Right ventricle myocardium superior (tissue), 1 donor: ENCODE data around the gene TNP2. TPM values are rescaled to one million over a fixed set of nuclear protein-coding genes. Genes with fewer than 3 reads are reported as not detected.
"Not testable (repeated sequence)": the region's sequence is repeated elsewhere in the genome, so short reads cannot be mapped to it uniquely, and the experiment has no call there.

Experiments
- ATAC-seq: fragments of 200-7000 bp; cut with Tn5 transposase; one replicate; pipeline ENCODE4 v1.9.1; 2020; ENCODE audit warnings: mild to moderate bottlenecking; ENCODE audit not compliant: poor library complexity
- DNase-seq: peaks from one replicate; pipeline ENCODE4 v3.0.0-alpha.2; 2020
- intact Hi-C: fragments of 100-400 bp; cut with DNase I; formaldehyde crosslinking; loops from one replicate; pipeline ENCODE4 v1.11.2; 2022
- microRNA-seq: library from miRNA; unstranded; fragments of <30 nt; microRNA quantifications from one replicate; pipeline ENCODE4 v1.2.0, GENCODE V29; 2020
- total RNA-seq: library from RNA; stranded (reverse); fragmentation: NEBNext Ultra II Directional; extraction: Animal tissue kit (Norgen Biotek cat#: 25700); gene quantifications from one replicate; pipeline ENCODE4 v1.2.1, GENCODE V29; 2021
- donor health status: DM: no; HTN: yes; CAD: no; lungs with severe emphysema.

TNP2 gene
- total RNA-seq, 1 donor from 2014 or later = not detected

DNA sequence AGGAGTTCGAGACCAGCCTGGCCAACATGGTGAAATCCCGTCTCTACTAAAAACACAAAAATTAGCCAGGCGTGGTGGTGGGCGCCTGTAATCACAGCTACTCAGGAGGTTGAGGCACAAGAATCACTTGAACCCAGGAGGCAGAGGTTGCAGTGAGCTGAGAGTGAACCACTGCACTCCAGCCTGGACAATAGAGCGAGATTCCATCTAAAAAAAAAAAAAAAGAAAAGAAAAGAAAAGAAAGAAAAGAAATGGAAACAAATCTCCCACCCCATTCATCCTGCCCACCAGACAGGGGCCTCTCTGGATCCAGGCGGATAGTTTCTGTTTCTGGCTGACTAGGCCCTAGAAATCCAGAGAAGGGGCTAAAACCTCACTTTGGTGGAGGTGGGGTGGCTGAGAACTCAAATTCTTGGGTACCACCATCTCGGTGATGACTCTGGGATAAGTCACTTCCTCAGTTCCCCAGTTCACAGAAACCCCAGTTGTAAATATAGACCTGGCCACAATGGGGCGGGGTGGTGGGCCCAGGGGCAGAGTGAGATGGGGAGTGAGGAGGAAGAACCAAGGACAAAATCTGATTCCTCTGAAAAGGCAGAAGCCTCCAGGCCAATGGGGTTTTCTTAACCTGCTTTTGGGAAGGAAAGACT is 35.3 kb downstream of the TNP2 start:
- no peak for ATAC-seq
- intact Hi-C loops = no loop called here

GRCh38 chr16:11232852-11233726 is 36.0 kb downstream of the TNP2 start:
- peak; percentile 65 for DNase-seq
- intact Hi-C loops = no loop called here
- ATAC-seq = peak; percentile 61

More for the DNA sequence above, 35.3 kb downstream of the TNP2 start:
- no peak for DNase-seq

DNA sequence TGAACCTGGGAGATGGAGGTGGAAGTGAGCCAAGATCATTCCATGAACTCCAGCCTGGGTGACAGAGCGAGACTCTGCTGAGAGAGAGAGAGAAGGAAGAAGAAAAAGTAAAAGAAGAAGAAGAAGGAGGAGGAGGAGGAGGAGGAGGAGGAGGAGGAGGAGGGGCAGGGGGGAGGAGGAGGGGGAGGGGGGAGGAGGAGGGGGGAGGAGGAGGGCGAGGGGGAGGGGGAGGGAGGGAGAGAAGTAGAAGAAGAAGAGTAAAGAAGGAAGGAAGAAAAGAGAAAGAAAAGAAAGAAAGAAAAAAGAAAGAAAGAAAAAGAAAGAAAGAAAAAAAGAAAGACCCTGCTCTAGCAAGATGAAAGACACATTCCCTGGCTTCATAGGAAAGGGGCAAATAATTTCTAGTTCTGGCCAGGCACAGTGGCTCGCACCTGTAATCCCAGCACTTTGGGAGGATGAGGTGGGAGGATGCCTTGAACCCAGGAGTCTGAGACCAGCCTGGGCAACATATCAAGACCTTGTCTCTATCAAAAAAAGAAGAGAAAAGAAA is 36.7 kb downstream of the TNP2 start:
- DNase-seq = no peak
- intact Hi-C loops = no loop called here
- ATAC-seq = no peak

DNA sequence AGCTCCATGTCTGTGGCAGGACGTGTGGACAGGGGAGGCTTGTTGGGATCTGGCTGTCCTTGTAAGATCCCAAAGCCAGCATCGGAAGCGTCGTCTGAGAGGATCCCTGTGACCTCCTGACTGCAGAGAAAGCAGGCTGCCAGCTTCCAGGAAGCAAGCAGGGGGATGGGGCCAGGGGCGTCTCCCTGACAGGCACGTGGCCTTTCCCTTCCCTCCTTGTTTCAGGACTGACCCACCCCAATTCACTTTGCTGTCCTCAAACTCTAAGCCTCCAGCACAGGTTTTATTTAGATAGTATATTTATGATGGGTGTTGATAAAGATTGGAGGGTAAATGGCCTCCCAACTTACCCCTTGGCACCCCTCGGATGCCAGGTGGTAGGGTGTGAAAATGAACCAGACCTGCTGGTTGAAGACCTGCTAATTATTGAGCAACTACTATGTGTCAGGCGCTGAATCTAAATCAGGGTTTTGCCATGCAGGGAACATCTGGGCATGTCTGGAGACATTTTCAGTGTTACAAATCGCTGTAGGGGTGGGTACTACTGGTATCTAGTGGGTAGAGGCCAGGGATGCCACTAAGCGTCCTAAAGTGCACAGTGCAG is 37.7 kb downstream of the TNP2 start:
- intact Hi-C loops = no loop called here
- no peak for DNase-seq
- ATAC-seq = no peak

DNA sequence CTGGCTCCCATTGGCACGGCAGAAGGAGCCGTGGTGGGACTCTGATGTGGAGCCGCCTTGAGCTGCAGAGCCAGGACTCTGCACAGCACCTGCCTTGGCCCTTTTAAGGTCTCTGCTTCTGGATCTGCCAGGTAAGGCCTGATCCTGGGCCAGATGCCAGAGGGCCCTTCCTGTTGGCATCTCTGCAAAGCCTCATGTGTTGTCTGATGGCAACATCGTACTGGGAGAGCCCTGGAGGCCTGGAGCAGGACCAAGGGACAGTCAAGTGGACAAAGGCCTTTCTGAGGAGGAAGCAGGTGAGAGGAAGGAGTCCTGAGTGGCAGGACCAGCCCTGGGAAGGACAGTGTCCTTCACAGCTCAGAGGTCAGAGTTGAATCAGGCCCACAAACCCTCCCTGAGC is 39.2 kb downstream of the TNP2 start:
- DNase-seq (no peak), ATAC-seq (no peak)
- intact Hi-C loops = no loop called here

GRCh38 chr16:11229432-11229831 is 39.7 kb downstream of the TNP2 start:
- intact Hi-C loops = no loop called here
- ATAC-seq (no peak), DNase-seq (no peak)

- DNase-seq (no peak), ATAC-seq (no peak)
- intact Hi-C loops = no loop called here
Observed at GRCh38 chr16:11225677-11226549, 43.2 kb downstream of the TNP2 start.

DNA sequence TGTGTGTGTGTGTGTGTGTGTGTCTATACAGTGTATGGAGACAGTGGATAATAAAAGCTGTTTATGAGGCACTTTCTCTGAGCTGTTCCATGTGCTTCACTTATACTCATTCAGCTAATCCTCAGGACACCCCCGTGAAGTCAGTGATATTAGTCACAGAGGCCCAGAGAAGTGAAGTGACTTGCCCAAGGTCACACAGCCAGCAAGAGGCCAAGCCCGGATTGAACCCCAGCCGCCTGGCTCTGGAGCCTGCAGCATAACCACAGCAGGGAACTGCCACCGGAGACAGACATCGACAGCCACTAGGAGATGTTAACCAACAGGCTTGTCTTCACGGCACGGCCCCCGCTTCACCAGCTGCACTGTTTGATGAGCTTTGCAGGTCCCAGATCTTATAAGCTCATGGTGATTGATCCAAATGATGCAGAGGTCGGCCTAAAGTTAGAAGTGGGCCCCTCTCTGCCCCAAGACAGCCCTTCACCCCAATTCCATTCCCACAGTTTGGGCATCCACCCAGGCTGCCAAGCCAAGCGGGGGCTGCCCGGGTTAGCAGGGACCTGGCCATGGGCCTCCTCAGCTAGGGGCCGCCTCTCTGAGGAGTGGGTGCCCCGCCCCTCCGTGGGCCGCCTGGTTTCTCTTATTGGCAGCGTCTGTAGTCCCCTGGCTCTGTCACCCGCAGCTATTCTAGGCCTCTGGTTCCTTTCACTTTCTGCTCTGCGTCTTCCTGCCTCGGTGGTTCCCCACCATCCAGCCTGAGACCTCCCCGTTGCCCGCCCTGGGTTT is 44.0 kb downstream of the TNP2 start:
- DNase-seq (peak; percentile 56), ATAC-seq (peak; percentile 30)
- intact Hi-C loops = no loop called here

- peak; percentile 95 for ATAC-seq
- DNase-seq = peak; percentile 90
- intact Hi-C loops = no loop called here
Observed at GRCh38 chr16:11224096-11224893, 44.8 kb downstream of the TNP2 start.

DNA sequence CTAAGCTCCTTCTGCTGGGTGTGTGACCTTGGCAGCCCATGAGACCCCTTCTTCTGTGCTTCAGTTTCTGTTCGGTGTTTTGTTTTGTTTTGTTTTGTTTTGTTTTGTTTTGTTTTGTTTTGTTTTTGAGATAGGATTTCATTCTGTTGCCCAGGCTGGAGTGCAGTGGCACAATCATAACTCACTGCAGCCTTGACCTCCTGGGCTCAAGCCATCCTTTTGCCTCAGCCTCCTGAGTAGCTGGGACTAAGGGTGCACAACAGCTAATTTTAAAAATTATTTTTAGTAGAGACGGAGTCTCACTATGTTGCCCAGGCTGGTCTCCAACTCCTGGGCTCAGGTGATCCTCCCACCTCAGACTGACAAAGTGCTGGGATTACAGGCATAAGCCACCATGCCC is 48.6 kb downstream of the TNP2 start:
- intact Hi-C loops, DNase-seq, ATAC-seq: not testable (repeated sequence)

GRCh38 chr16:11219178-11219577 is 49.9 kb downstream of the TNP2 start:
- intact Hi-C loops = no loop called here
- DNase-seq (no peak), ATAC-seq (no peak)

DNA sequence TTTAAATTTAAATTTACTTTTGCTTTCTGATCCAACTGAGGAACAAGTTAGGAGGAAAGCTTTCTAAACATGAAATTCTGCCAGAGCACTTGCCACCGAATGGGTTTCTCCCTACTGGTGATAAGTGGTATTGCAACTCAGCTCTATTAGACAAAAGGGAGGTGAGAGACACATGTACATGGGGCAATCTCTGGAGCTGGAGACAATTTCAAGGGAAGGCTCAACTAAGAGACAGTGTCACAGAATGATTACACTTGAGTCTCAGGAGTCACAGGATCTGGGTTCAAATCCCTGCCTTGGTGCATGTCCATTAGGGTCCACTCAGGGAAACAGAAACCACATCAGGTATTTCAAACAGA is 50.5 kb downstream of the TNP2 start:
- no peak for ATAC-seq
- intact Hi-C loops = no loop called here
- no peak for DNase-seq

Small RNAs within 50 kb of the gene (microRNA-seq; reads per million reads assigned to microRNA genes)
- not detected for gene MIR548H2

Other genes starting within 250 kb of the TNP2 start
- gene SOCS1, start 13.1 kb downstream of the TNP2 start, total RNA-seq = 3.7 TPM
- not detected for gene PRM3, start 4.3 kb upstream of the TNP2 start, total RNA-seq
- not detected for gene PRM2, start 7.2 kb upstream of the TNP2 start, total RNA-seq
- not detected for gene PRM1, start 12.0 kb upstream of the TNP2 start, total RNA-seq
- gene RMI2, start 76.1 kb upstream of the TNP2 start, total RNA-seq = 0.48 TPM